H1 (cell line): ENCODE measurements around the gene RPL6.

Source experiments
- BACH1 ChIP-seq: IDR thresholded peaks from 2 replicates; pipeline ENCODE4 v1.6.1; 2012; ENCODE audit warnings: low read length, improper control_type of control experiment
- BRCA1 ChIP-seq: IDR thresholded peaks from 2 replicates; pipeline ENCODE4 v1.6.1; 2012; ENCODE audit warnings: low read depth, low read length, improper control_type of control experiment
- CBX8 ChIP-seq: fragments of 300-800, 300-1000 bp; sonication (generic); IDR thresholded peaks from 2 replicates; pipeline ENCODE4 v1.7.1; 2016; ENCODE audit warnings: low read depth, low read length, borderline replicate concordance
- CEBPB ChIP-seq: IDR thresholded peaks from 2 replicates; pipeline ENCODE4 v1.6.1; 2012; ENCODE audit warnings: low read depth, low read length
- GABPA ChIP-seq: IDR thresholded peaks from 2 replicates; pipeline ENCODE4 v1.6.1; 2011; ENCODE audit warnings: mild to moderate bottlenecking, low read length, moderate library complexity, borderline replicate concordance; ENCODE audit not compliant: insufficient read depth
- KDM4A ChIP-seq: IDR thresholded peaks from one replicate; pipeline ENCODE4 v1.7.1; 2012; ENCODE audit warnings: low read depth, mild to moderate bottlenecking, moderate library complexity, low read length, inconsistent platforms; ENCODE audit not compliant: severe bottlenecking
- PHF8 ChIP-seq: fragments of 200-600 bp; sonication (generic); conservative IDR thresholded peaks from 2 replicates; pipeline ENCODE4 v1.7.1; 2012; ENCODE audit warnings: low read depth, mild to moderate bottlenecking, inconsistent platforms, low read length, moderate library complexity
- POLR2A ChIP-seq, 2 experiments: IDR thresholded peaks; 1 replicate in 1 of 2; 2 replicates in 1 of 2; pipeline ENCODE4 v1.6.1; 2011; ENCODE audit warnings: low read depth in 2 of 2, low read length in 2 of 2, mild to moderate bottlenecking in 2 of 2; ENCODE audit errors: control extremely low read depth in 1 of 2
- POLR2AphosphoS5 ChIP-seq: IDR thresholded peaks from 2 replicates; pipeline ENCODE4 v1.6.1; 2011; ENCODE audit warnings: low read depth, low read length
- YY1 ChIP-seq: IDR thresholded peaks from 2 replicates; pipeline ENCODE4 v1.6.1; 2011; ENCODE audit warnings: low read depth, mild to moderate bottlenecking, low read length
- TF ChIP-seq, protein P1 (sequence below), 3 experiments: IDR thresholded peaks; 1 replicate in 2 of 3; 2 replicates in 1 of 3; pipeline versions ENCODE4 v1.5.1 to v1.6.1; 2011; ENCODE audit warnings: low read length in 3 of 3, mild to moderate bottlenecking in 3 of 3, inconsistent platforms in 2 of 3, low read depth in 1 of 3, moderate library complexity in 1 of 3; ENCODE audit not compliant: insufficient read depth in 1 of 3; ENCODE audit errors: control extremely low read depth in 1 of 3

DNA sequence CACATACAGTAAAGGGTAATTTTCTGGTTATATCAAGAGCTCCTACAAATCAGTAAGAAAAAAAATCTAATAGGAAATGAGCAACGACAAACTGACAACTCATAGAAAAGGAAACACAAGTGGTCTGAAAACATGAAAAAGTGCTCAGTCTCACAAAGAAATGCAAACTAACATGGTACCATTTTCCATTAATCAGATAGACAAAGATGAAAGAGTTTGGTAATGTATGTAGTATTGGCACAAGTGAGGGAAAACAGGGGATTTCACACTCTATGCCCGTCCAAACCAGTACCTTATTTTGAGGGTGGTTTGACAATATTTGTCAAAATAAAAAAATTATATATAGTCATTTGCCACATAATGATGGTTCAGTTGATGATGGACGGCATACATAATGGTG is 22.6 kb upstream of the RPL6 start:
- TF ChIP-seq POLR2AphosphoS5 (no peak), POLR2A (IDR thresholded peaks at IDR 0.05; ENCODE audit: control extremely low read depth in 1 of 2, low read depth in 2 of 2, low read length in 2 of 2) (no peak), BRCA1 (no peak), YY1 (no peak), KDM4A (no peak), CEBPB (no peak), PHF8 (no peak), GABPA (no peak), CBX8 (no peak), BACH1 (no peak)
- TF ChIP-seq, protein P1, sequence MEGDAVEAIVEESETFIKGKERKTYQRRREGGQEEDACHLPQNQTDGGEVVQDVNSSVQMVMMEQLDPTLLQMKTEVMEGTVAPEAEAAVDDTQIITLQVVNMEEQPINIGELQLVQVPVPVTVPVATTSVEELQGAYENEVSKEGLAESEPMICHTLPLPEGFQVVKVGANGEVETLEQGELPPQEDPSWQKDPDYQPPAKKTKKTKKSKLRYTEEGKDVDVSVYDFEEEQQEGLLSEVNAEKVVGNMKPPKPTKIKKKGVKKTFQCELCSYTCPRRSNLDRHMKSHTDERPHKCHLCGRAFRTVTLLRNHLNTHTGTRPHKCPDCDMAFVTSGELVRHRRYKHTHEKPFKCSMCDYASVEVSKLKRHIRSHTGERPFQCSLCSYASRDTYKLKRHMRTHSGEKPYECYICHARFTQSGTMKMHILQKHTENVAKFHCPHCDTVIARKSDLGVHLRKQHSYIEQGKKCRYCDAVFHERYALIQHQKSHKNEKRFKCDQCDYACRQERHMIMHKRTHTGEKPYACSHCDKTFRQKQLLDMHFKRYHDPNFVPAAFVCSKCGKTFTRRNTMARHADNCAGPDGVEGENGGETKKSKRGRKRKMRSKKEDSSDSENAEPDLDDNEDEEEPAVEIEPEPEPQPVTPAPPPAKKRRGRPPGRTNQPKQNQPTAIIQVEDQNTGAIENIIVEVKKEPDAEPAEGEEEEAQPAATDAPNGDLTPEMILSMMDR (IDR thresholded peaks at IDR 0.05; ENCODE audit: control extremely low read depth in 1 of 3, insufficient read depth in 1 of 3, low read depth in 1 of 3, low read length in 3 of 3) = no peak
